Measurements from ENCODE around the gene SLC22A17.

The SLC22A17 gene

GRCh38 chr14:23307687-23308644 lies 44.7 kb downstream of the SLC22A17 start:
- DNase-seq (ENCODE audit: low read depth), result no peak

- no peak for DNase-seq (ENCODE audit: low read depth)
Observed at GRCh38 chr14:23307146-23307530, 45.5 kb downstream of the SLC22A17 start.

- DNase-seq (ENCODE audit: low read depth), result no peak
Observed at GRCh38 chr14:23306412-23307145, 46.1 kb downstream of the SLC22A17 start, which contains the start of gene BCL2L2. Gene BCL2L2 (plus strand): TSS chr14:23306833. CDS start chr14:23307768, 935 bp downstream.

- DNase-seq (ENCODE audit: low read depth), result no peak
Observed at GRCh38 chr14:23302290-23303225, 50.1 kb downstream of the SLC22A17 start, which contains the start of gene PPP1R3E. Gene PPP1R3E (minus strand): TSS chr14:23302859. CDS start chr14:23302576, 283 bp downstream.

- DNase-seq (ENCODE audit: low read depth), result no peak
Observed at GRCh38 chr14:23301969-23302289, 50.8 kb downstream of the SLC22A17 start.

- peak; percentile 88 for DNase-seq (ENCODE audit: low read depth)
Observed at GRCh38 chr14:23301288-23301968, 51.3 kb downstream of the SLC22A17 start.

- no peak for DNase-seq (ENCODE audit: low read depth)
Observed at GRCh38 chr14:23300687-23301223, 51.9 kb downstream of the SLC22A17 start.

- no peak for DNase-seq (ENCODE audit: low read depth)
Observed at GRCh38 chr14:23299986-23300686, 52.6 kb downstream of the SLC22A17 start.

GRCh38 chr14:23299211-23299957 lies 53.3 kb downstream of the SLC22A17 start:
- no peak for DNase-seq (ENCODE audit: low read depth)

GRCh38 chr14:23297611-23298277 lies 54.9 kb downstream of the SLC22A17 start:
- no peak for DNase-seq (ENCODE audit: low read depth)

- no peak for DNase-seq (ENCODE audit: low read depth)
Observed at GRCh38 chr14:23297096-23297495, 55.6 kb downstream of the SLC22A17 start.

Data from non-pigmented ciliary epithelial cell (primary cell).